GM19452 (cell line): ENCODE measurements around the gene SNAPC2.
"Not testable (repeated sequence)": the region's sequence is repeated elsewhere in the genome, so short reads cannot be mapped to it uniquely, and the experiment has no call there.

ENCODE experiments used
- ATAC-seq: cut with Tn5 transposase; IDR thresholded peaks from one replicate; pipeline ENCODE4 v1.9.1; 2021; ENCODE audit not compliant: unreplicated experiment

Gene SNAPC2

GRCh38 chr19:7932930-7933300 is 12.8 kb downstream of the SNAPC2 start:
- no peak for ATAC-seq

GRCh38 chr19:7933411-7933810 is 13.3 kb downstream of the SNAPC2 start:
- no peak for ATAC-seq

GRCh38 chr19:7933828-7934725 is 13.9 kb downstream of the SNAPC2 start:
- ATAC-seq = no peak

DNA sequence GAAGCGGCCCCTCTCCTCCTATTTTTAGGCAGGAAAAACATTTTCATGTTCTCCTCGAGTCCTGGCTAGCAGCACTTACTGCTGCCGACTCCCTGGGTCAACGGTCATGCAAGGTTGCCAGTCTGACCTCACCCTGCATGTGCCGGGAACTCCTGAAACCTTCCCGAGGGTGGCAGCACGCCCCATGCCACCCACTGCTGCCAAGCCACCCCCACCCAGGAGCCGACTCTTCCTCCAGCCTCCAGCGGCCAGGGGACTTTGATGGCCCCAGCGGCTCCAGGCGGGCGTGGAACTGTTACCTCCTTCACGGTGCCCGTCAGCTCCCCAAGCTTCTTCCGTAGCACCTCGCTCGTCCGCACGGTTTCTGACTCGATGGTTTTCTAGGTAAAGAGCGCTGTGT is 14.6 kb downstream of the SNAPC2 start:
- no peak for ATAC-seq

GRCh38 chr19:7940841-7941240 is 20.7 kb downstream of the SNAPC2 start:
- ATAC-seq = no peak

GRCh38 chr19:7941895-7942596 is 21.9 kb downstream of the SNAPC2 start:
- ATAC-seq = no peak

DNA sequence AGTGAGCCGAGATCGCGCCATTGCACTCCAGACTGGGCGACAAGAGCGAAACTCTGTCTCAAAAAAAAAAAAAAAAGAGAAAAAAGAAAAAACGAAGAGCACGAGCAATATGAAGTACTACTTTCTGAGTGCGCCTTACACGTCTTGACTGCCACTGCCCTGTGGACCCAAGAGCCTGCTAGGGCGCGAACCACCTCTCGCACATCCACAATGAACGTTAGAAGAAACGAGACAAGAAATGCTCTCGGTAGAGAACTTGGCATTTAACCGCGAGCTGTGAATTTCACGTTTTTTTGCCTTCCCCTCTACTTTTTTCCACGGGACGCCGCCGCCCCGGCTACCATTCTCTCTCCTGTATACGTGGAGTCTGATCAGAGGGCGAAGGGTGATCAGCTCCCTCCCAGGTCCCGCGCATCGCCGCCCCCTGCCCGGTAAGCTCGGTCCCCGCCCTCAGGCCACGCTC is 22.9 kb downstream of the SNAPC2 start:
- ATAC-seq = no peak

- ATAC-seq = peak; percentile 90
These were observed 23.5 kb downstream of the SNAPC2 start, which contains the start of gene TIMM44 for GRCh38 chr19:7943444-7944176. Gene TIMM44 (minus strand): TSS chr19:7943666. CDS start chr19:7943651, 15 bp downstream.

DNA sequence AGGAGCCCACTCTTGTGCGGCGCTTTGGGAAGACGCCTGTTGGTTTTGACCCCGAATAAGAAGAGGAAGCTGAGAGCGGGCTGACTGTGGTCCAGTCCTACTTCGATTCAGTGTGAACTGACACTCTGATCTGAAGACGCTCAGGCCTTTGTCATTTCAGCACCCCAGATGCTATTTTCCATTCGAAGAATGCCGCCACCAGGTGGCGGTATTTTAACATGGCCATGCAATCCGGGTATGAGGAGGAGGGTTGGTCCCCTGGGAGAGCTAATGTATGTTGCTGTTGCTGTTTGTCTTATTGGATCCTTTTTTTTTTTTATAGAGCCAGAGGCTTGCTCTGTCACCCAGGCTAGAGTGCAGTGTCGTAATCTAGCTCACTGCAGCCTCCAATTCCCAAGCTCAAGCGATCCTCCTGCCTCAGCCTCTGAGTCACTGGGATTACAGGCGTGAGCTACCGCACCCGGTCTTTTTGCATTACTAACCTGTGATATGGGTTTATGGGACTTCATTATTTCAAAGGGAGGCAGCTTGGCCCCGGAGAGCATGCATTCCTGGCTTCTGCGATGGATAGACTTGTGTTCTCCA is 24.1 kb downstream of the SNAPC2 start:
- ATAC-seq = peak; percentile 35

GRCh38 chr19:7947939-7948338 is 27.8 kb downstream of the SNAPC2 start:
- no peak for ATAC-seq

GRCh38 chr19:7953060-7953459 is 32.9 kb downstream of the SNAPC2 start:
- ATAC-seq = no peak

DNA sequence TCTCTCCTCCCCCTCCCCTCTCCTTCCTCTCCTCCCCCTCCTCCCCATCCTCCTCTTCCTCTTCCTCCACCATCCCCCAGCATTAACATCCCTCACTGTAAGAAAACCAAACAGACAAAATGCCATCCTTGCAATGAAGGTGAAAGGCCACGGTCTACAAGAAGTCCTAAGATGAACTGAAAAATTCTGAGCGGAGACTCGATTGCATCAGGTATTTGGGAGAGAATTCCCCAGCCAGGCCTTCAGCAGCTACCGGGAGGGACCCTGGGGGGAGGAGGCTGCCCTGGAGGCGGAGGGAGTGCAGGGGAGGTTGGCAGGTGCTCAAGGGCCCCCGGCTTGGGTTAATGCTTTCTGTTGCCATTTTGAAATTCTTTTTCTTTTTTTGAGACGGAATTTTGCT is 33.4 kb downstream of the SNAPC2 start:
- no peak for ATAC-seq

GRCh38 chr19:7955696-7956095 is 35.6 kb downstream of the SNAPC2 start:
- ATAC-seq = no peak

DNA sequence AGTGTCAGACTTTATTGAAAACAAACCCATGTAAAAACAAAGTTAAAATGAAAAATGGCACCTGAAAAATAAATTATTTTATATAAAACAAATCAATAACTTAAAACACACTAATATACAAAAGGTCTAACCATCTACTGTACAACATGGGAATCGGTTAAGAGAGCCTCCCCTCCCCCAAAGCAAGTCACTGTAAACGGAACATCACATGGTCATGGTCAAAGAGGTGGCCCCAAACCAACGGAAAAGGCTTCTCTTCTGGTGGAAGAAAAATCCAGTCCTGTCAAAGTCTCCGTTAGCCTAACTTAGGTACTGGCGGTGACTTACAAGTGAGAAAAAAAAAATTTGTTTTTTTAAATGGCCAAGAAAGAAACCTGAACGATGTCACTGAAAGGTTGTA is 39.1 kb downstream of the SNAPC2 start:
- ATAC-seq = no peak

DNA sequence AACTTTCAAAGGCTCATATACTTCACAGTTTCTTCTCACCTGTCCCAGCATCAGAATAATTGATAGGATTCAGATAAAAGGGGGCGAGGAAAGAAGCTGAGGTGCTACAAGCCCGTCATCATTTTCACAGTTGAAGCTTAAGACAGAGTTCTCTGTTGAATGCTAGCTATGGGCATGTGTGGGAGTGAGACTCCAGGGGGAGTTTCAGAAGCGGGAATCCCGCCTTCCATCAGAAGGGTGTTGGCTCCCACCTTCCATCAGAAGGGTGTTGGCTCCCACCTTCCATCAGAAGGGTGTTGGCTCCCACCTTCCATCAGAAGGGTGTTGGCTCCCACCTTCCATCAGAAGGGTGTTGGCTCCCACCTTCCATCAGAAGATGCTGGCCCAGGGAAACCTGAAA is 40.9 kb downstream of the SNAPC2 start:
- ATAC-seq = not testable (repeated sequence)

GRCh38 chr19:7961920-7962626 is 41.9 kb downstream of the SNAPC2 start:
- ATAC-seq = no peak

GRCh38 chr19:7962644-7963268 is 42.6 kb downstream of the SNAPC2 start:
- ATAC-seq = no peak

DNA sequence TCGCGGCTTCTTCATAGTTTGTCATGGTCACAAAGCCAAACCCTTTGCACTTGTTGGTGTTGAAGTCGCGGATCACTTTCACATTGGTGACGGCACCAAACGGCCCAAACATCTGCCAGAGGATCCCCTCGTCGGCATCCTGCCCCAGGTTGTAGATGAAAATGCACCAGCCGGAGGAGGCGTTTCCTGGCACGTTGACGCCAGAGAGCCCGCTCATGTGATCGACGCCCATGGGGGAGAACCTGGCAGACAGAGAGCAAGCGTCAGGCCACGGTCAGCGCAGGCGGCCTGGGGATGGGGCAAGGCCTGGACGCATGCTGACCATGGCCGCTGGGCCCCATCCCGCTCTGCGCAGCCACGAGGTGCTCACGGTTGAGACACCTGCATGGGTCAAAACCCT is 43.4 kb downstream of the SNAPC2 start:
- no peak for ATAC-seq

GRCh38 chr19:7965259-7965841 is 45.2 kb downstream of the SNAPC2 start:
- ATAC-seq = no peak
